Right lobe of liver (tissue), 6 donors: Measurements from ENCODE around the gene CACNG8. TPM values are rescaled to one million over a fixed set of nuclear protein-coding genes. Genes with fewer than 3 reads are reported as not detected.

Experiments used
- ATAC-seq, 4 donors: fragments of 200-7000 bp; cut with Tn5 transposase; one replicate each; pipeline ENCODE4 v1.9.1; 2020; ENCODE audit warnings: mild to moderate bottlenecking in 4 of 4, moderate library complexity in 4 of 4
- DNase-seq, 3 donors: peaks; one replicate each; pipeline ENCODE4 v3.0.0-alpha.2; 2020
- H3K27ac ChIP-seq, 3 donors: fragments of 200-600 bp; one replicate each; pipeline ENCODE4 v1.8.0; 2022
- H3K27me3 ChIP-seq, 2 donors: fragments of 200-600 bp; one replicate each; pipeline ENCODE4 v1.8.0; 2022
- H3K36me3 ChIP-seq, 4 donors: fragments of 200-600 bp; sonication (generic) in 1 of 4; one replicate each; pipeline versions ENCODE4 v1.5.1 to v1.8.0; 2017 to 2022; ENCODE audit warnings: control low read depth in 1 of 4
- H3K4me1 ChIP-seq, 4 donors: fragments of 200-600 bp; sonication (generic) in 1 of 4; one replicate each; pipeline versions ENCODE4 v1.5.1 to v1.8.0; 2017 to 2022; ENCODE audit warnings: control low read depth in 1 of 4
- H3K4me3 ChIP-seq, 3 donors: fragments of 200-600 bp; one replicate each; pipeline ENCODE4 v1.8.0; 2022
- H3K9me3 ChIP-seq, 4 donors: fragments of 200-600 bp; sonication (generic) in 1 of 4; one replicate each; pipeline versions ENCODE4 v1.5.1 to v1.8.0; 2017 to 2022; ENCODE audit warnings: control low read depth in 1 of 4
- CTCF ChIP-seq, 4 donors: fragments of 200-600 bp in 3 of 4; fragments of 450-650 bp in 1 of 4; IDR thresholded peaks; one replicate each; pipeline versions ENCODE4 v1.5.1 to v1.8.0; 2016 to 2022; ENCODE audit warnings: antibody characterized with exemption in 4 of 4, mild to moderate bottlenecking in 2 of 4
- POLR2A ChIP-seq: fragments of 450-650 bp; IDR thresholded peaks from one replicate; pipeline ENCODE4 v1.6.1; 2017; ENCODE audit warnings: antibody characterized with exemption, mild to moderate bottlenecking
- WGBS: methylation state at CpG from one replicate; pipeline ENCODE4 v1.1.6; 2018; ENCODE audit warnings: low coverage, low lambda C conversion rate; ENCODE audit not compliant: insufficient coverage; ENCODE audit errors: missing lambda C conversion rate; 5-methylcytosine and 5-hydroxymethylcytosine counted together
- intact Hi-C, 2 donors: fragments of 100-400 bp; cut with DNase I; formaldehyde crosslinking; loops; one replicate each; pipeline versions ENCODE4 v1.11.2 to v1.14.1; 2022
- total RNA-seq, 6 experiments: library from RNA; depleted of rRNA in 2 of 6; stranded (reverse); fragments of >200 nt in 2 of 6; fragmentation: NEBNext Ultra II Directional in 3 of 6; extraction: Animal tissue kit (Norgen Biotek cat#: 25700) in 3 of 6; gene quantifications; one replicate each; pipeline versions ENCODE4 v1.1.0 to v1.2.4, GENCODE V29; 2016 to 2023
- donor health status: DM: no; HTN: yes; CAD: no.
- donor health status: DM: no; HTN: no; CAD: no.
- donor health status: DM: no; HTN: no; CAD: no.
- donor health status: DM: no; HTN: yes; CAD: no.
- donor health status: DM: no; HTN: yes; CAD: no.

Gene CACNG8
- total RNA-seq, 6 experiments from 2014 or later: 0.02 TPM; not detected in 5

- intact Hi-C loops: no loop called here
- Histone ChIP-seq H3K4me1 (no peaks in the 10 kb centered on the region), H3K27ac (no peak overlapping the region), H3K9me3 (no peaks in the 10 kb centered on the region), H3K36me3 (no peaks in the 10 kb centered on the region), H3K27me3 (peaks cover 0 to 4% of the 10 kb centered on the region in 2 donors), H3K4me3 (no peak overlapping the region)
- DNase-seq: peak in 1 of 3 donors; percentile 15
- TF ChIP-seq CTCF (IDR thresholded peaks at IDR 0.05): no peak
- no peak for TF ChIP-seq POLR2A
- peak in 1 of 4 donors; percentile 28 for ATAC-seq
- 30% methylated on average over 10 of the region's 11 CpGs for WGBS
Observed at GRCh38 chr19:53965091-53965490, 2.4 kb downstream of the CACNG8 start.

DNA sequence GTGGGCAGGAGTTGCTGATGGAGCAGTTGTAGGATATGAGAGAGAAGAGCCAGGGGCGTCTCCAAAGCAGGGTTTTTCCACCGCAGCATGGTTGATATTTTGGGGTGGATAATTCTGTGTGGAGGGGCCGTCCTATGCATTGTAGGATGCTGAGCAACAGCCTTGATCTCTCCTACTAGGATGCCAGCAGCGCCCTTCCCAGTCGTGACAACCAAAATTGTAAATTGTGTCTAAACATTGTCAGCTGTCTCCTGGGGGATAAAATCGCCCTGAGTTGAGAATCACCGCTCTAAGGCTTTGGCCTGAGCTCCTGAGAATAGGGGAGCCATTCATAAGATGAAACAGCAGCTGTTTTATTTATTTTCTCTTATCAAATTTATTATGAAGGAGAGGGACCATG is 4.2 kb downstream of the CACNG8 start:
- Histone ChIP-seq H3K4me1 (no peaks in the 10 kb centered on the region), H3K27ac (no peak overlapping the region), H3K4me3 (no peak overlapping the region), H3K36me3 (no peaks in the 10 kb centered on the region), H3K27me3 (no peaks in the 10 kb centered on the region), H3K9me3 (no peaks in the 10 kb centered on the region)
- WGBS: 60% methylated on average over 7 of the region's 7 CpGs
- no peak for ATAC-seq
- intact Hi-C loops: no loop called here
- peak in 1 of 3 donors; percentile 12 for DNase-seq
- TF ChIP-seq POLR2A (no peak), CTCF (IDR thresholded peaks at IDR 0.05) (no peak)

- Histone ChIP-seq H3K27ac (no peak overlapping the region), H3K4me3 (no peak overlapping the region), H3K9me3 (no peaks in the 10 kb centered on the region), H3K4me1 (no peaks in the 10 kb centered on the region), H3K36me3 (no peaks in the 10 kb centered on the region), H3K27me3 (no peaks in the 10 kb centered on the region)
- ATAC-seq (no peak), DNase-seq (peak in 1 of 3 donors; percentile 19)
- WGBS: 59% methylated on average over 3 of the region's 6 CpGs
- no peak for TF ChIP-seq POLR2A
- no peak for TF ChIP-seq CTCF (IDR thresholded peaks at IDR 0.05)
- intact Hi-C loops: no loop called here
Observed at GRCh38 chr19:53969366-53969765, 6.6 kb downstream of the CACNG8 start.

DNA sequence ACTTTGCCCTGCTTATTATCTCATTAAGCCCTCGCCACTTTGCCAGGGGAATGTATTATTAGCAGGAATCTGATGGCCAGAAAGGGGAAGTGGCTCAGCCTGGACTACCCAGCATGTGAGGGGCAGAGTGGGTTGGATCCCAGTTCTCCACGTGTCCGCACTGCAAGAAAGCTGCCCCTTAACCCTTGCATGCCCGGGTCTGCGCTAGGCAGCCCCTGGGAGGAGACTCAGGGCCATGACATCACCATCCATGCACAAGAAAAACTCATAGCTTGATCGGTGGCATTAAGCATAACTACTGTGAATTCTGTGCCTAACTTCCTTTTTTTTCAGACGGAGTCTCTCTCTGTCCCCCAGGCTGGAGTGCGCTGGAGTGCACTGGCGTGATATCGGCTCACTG is 8.9 kb downstream of the CACNG8 start:
- no peaks in the 10 kb centered on the region for H3K36me3 ChIP-seq
- intact Hi-C loops: no loop called here
- no peak overlapping the region for H3K27ac ChIP-seq
- DNase-seq: peak in 1 of 3 donors; percentile 18
- WGBS: 40% methylated on average over 8 of the region's 10 CpGs
- no peak for ATAC-seq
- H3K9me3 ChIP-seq: no peaks in the 10 kb centered on the region
- H3K27me3 ChIP-seq: no peaks in the 10 kb centered on the region
- no peaks in the 10 kb centered on the region for H3K4me1 ChIP-seq
- H3K4me3 ChIP-seq: no peak overlapping the region
- no peak for TF ChIP-seq POLR2A

DNA sequence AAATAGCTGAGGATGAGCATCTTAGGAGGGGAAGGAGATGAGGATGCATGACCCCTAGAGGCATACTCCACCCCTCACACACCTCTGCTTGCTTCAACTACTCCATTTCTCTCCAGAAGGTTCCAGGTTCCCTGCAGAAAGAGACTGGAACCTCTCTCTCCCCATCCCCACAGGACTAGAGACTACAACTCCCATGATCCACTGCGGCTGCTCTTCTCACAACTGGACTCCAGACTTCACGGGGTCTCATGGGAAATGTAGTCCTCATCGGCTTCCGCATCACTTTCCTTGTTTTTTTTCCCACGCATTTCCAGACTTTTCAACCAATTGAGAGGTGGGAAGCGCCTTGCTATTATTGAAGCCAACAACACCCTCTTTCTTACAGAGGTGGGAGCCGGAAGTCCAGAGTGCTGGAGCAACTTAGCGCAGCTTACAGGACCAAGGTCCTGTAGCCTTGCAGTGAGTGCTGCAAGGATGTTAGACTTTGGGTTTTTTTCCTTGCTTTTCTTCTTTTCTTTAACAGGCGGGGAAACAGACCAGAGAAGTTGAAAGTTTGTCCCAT is 14.8 kb downstream of the CACNG8 start:
- no peaks in the 10 kb centered on the region for H3K9me3 ChIP-seq
- intact Hi-C loops: no loop called here
- peak in 2 of 3 donors; percentile 58 to 67 for DNase-seq
- H3K4me3 ChIP-seq: peak overlapping the region in 1 of 3 donors; percentile 19
- H3K27me3 ChIP-seq: peaks cover 0 to 21% of the 10 kb centered on the region in 2 donors
- no peaks in the 10 kb centered on the region for H3K4me1 ChIP-seq
- H3K36me3 ChIP-seq: no peaks in the 10 kb centered on the region
- peak; percentile 75 to 91 (median 84) for ATAC-seq
- TF ChIP-seq CTCF (IDR thresholded peaks at IDR 0.05) (no peak), POLR2A (no peak)
- 0% methylated on average over 9 of the region's 9 CpGs for WGBS
- no peak overlapping the region for H3K27ac ChIP-seq
